ENCODE data around the gene FAU. TPM values are rescaled to one million over a fixed set of nuclear protein-coding genes. Genes with fewer than 3 reads are reported as not detected.
"Not testable (repeated sequence)": the region's sequence is repeated elsewhere in the genome, so short reads cannot be mapped to it uniquely, and the experiment has no call there.

FAU gene
- total and polyA plus RNA-seq, 9 of the 15 experiments (the other 6 are each of a cell fraction or from before 2014, with no cell fraction given): 433 to 1,827 (median 942) TPM

- TF ChIP-seq MEF2A (IDR thresholded peaks at IDR 0.05; ENCODE audit: control insufficient read depth, low read depth, low read length) (no peak), SIRT6 (IDR thresholded peaks at IDR 0.05; ENCODE audit: low read depth, low read length) (no peak), ZNF444 (CRISPR knock-in tag; IDR thresholded peaks at IDR 0.05) (no peak), HOXB6 (CRISPR knock-in tag; IDR thresholded peaks at IDR 0.05; ENCODE audit: borderline replicate concordance) (no peak), NEUROD1 (IDR thresholded peaks at IDR 0.05; ENCODE audit: borderline replicate concordance, low read depth, low read length, partially characterized antibody) (no peak), ZNF764 (CRISPR knock-in tag; IDR thresholded peaks at IDR 0.05; ENCODE audit: low read depth) (no peak), CREBBP (IDR thresholded peaks at IDR 0.05; ENCODE audit: low read depth, low read length) (no peak)
Measured at GRCh38 chr11:65150509-65151299, 28.8 kb upstream of the FAU start (continued).

GRCh38 chr11:65150131-65150508, 28.2 kb upstream of the FAU start:
- H2AFZ ChIP-seq (ENCODE audit: low read depth, low read length): peak overlapping the region; percentile 96
- H3K9me1 ChIP-seq (ENCODE audit: control insufficient read depth, insufficient read depth, low read length); intact Hi-C loops (cut with micrococcal nuclease); H4K20me1 ChIP-seq (replicated peaks; ENCODE audit: control insufficient read depth, insufficient read depth, low read length); H3K9me3 ChIP-seq (replicated peaks; ENCODE audit: control insufficient read depth, insufficient read depth, low read depth, low read length); ATAC-seq; DNase-seq (ENCODE audit: extremely low read depth in 1 of 4, low spot score in 3 of 4); H3K79me2 ChIP-seq (ENCODE audit: control insufficient read depth, insufficient read depth, low read length); H3K36me3 ChIP-seq (ENCODE audit: control insufficient read depth, insufficient read depth, low read length); BruUV-seq (replicated peaks); CTCF ChIA-PET (ENCODE audit: low intra/inter-chr PET ratio); H3K27me3 ChIP-seq (ENCODE audit: control insufficient read depth in 2 of 2, insufficient read depth in 2 of 2, low read length in 2 of 2); in situ Hi-C loops (cut with MboI); H3K4me3 ChIP-seq; FAIRE-seq: not testable (repeated sequence)
- peak overlapping the region; percentile 68 for H3K4me2 ChIP-seq (ENCODE audit: insufficient read depth, low read length)
- 64% methylated on average over 8 of the region's 10 CpGs for WGBS (ENCODE audit: insufficient coverage, low coverage, missing lambda C conversion rate)
- POLR2A ChIA-PET: interaction anchor here (7.6 kb wide), 1 partner anchor 15 kb away, joined by 75 read pairs; the partner anchor contains the start of gene SYVN1
- H3K27ac ChIP-seq (ENCODE audit: extremely low read depth, low read depth, low read length): peak overlapping the region; percentile 82; the same call in 2 of the 3 replicates
- peak overlapping the region; percentile 8 to 48; a peak in 2 of 4 replicates for H3K9ac ChIP-seq (ENCODE audit: insufficient read depth in 1 of 2, low read depth in 2 of 2, low read length in 2 of 2)
- H3K4me1 ChIP-seq (replicated peaks in 1 of 2; ENCODE audit: control insufficient read depth in 2 of 2, insufficient read depth in 2 of 2, low read length in 2 of 2): peaks cover 20 to 26% of the 10 kb centered on the region in 2 experiments
